HepG2 (cell line): ENCODE data around the gene CRIP1. TPM values are rescaled to one million over a fixed set of nuclear protein-coding genes. Genes with fewer than 3 reads are reported as not detected.
A peak's percentile ranks its signal among the peaks of the same experiment; 100 is the strongest.

Experiments
- ATAC-seq: fragments of 200-7000 bp; cut with Tn5 transposase; 3 replicates; pipeline ENCODE4 v1.9.1; 2020; ENCODE audit warnings: mild to moderate bottlenecking, moderate library complexity
- BruUV-seq: library from RNA; stranded (reverse); fragments of 400-500 nt; replicated peaks from 2 replicates; lab custom pipeline; 2021; lab: Mats Ljungman, UMichigan
- CTCF ChIA-PET: fragments of 300-600 bp; formaldehyde crosslinking; extraction: SDS; loops from one replicate; lab custom pipeline; 2021; ENCODE audit warnings: low total read pairs, inconsistent platforms, low intra/inter-chr PET ratio; lab: Yijun Ruan, JAX
- POLR2A ChIA-PET: fragments of 350-600 bp; sonication (Branson Sonifier 250); formaldehyde crosslinking; loops from one replicate; lab custom pipeline; 2020; ENCODE audit warnings: antibody characterized with exemption, inconsistent platforms; lab: Yijun Ruan, JAX
- DNase-seq: peaks from one replicate; pipeline ENCODE4 v3.0.0-alpha.2; 2015; ENCODE audit warnings: low spot score
- FAIRE-seq: peaks from 3 replicates; lab custom pipeline; 2011; peaks lifted over from hg19 to GRCh38; lab: Jason Lieb, UNC
- H2AFZ ChIP-seq: one replicate; pipeline ENCODE4 v1.6.1; 2011; ENCODE audit warnings: low read length, inconsistent platforms
- H3K27ac ChIP-seq: fragments of 300-600 bp; 3 replicates; pipeline ENCODE4 v1.8.0; 2011; ENCODE audit warnings: mixed run types, mild to moderate bottlenecking, mixed read lengths, low read length, inconsistent platforms; ENCODE audit not compliant: insufficient read depth; ENCODE audit errors: extremely low read length
- H3K27me3 ChIP-seq, 2 experiments: fragments of 200-600 bp in 1 of 2; 2 replicates in 1 of 2; 3 replicates in 1 of 2; pipeline versions ENCODE4 v1.6.0 to v1.8.0; 2011; ENCODE audit warnings: low read length in 2 of 2, mild to moderate bottlenecking in 2 of 2, moderate library complexity in 2 of 2, inconsistent platforms in 1 of 2; ENCODE audit not compliant: insufficient read depth in 2 of 2, control insufficient read depth in 1 of 2
- H3K36me3 ChIP-seq, 2 experiments: fragments of 200-600 bp in 1 of 2; replicated peaks in 1 of 2; 2 replicates in 1 of 2; 3 replicates in 1 of 2; pipeline versions ENCODE4 v1.5.1 to v1.8.0; 2011; ENCODE audit warnings: low read length in 2 of 2, inconsistent platforms in 1 of 2; ENCODE audit not compliant: insufficient read depth in 2 of 2, control insufficient read depth in 1 of 2
- H3K4me1 ChIP-seq: 2 replicates; pipeline ENCODE4 v1.5.1; 2012; ENCODE audit warnings: low read length, inconsistent platforms; ENCODE audit not compliant: insufficient read depth
- H3K4me2 ChIP-seq: 2 replicates; pipeline ENCODE4 v1.6.0; 2011; ENCODE audit warnings: low read depth, low read length, inconsistent platforms
- H3K4me3 ChIP-seq, 3 experiments: fragments of 200-600 bp in 1 of 3; sonication (generic), shearing (Covaris generic) in 1 of 3; replicated peaks in 1 of 3; 2 replicates each; pipeline ENCODE4 v1.5.1; 2011 to 2016; ENCODE audit warnings: low read length in 3 of 3, inconsistent platforms in 2 of 3, low read depth in 2 of 3, mild to moderate bottlenecking in 2 of 3, control low read depth in 1 of 3, mixed read lengths in 1 of 3; ENCODE audit not compliant: insufficient read depth in 1 of 3
- H3K79me2 ChIP-seq: one replicate; pipeline ENCODE4 v1.6.1; 2011; ENCODE audit warnings: low read length, inconsistent platforms; ENCODE audit not compliant: insufficient read depth
- H3K9ac ChIP-seq: 2 replicates; pipeline ENCODE4 v1.6.0; 2011; ENCODE audit warnings: mild to moderate bottlenecking, low read depth, low read length, inconsistent platforms; ENCODE audit not compliant: insufficient read depth
- H3K9me3 ChIP-seq: 2 replicates; pipeline ENCODE4 v1.5.1; 2012; ENCODE audit warnings: mild to moderate bottlenecking, low read length
- H4K20me1 ChIP-seq: 2 replicates; pipeline ENCODE4 v1.6.0; 2011; ENCODE audit warnings: inconsistent platforms, mild to moderate bottlenecking, low read length, moderate library complexity; ENCODE audit not compliant: insufficient read depth
- GLI4 ChIP-seq: sonication (generic); formaldehyde crosslinking; IDR thresholded peaks from 2 replicates; pipeline ENCODE4 v1.5.1; 2020; ENCODE audit warnings: missing genetic modification reagents, mild to moderate bottlenecking, moderate library complexity, borderline replicate concordance
- SIN3B ChIP-seq: fragments of 150-350 bp; IDR thresholded peaks from 2 replicates; pipeline ENCODE4 v1.6.1; 2014; ENCODE audit warnings: low read length
- ZNF383 ChIP-seq: sonication (generic); formaldehyde crosslinking; IDR thresholded peaks from 2 replicates; pipeline ENCODE4 v1.4.0; 2020; ENCODE audit warnings: missing genetic modification reagents, mild to moderate bottlenecking, borderline replicate concordance
- WGBS: methylation state at CpG from one replicate; pipeline ENCODE4 v1.1.6; 2017; ENCODE audit warnings: low lambda C conversion rate; 5-methylcytosine and 5-hydroxymethylcytosine counted together
- in situ Hi-C: cut with HindIII; loops from 2 replicates; pipeline ENCODE4 v1.10.0; 2017; ENCODE audit warnings: low pct_unique_long_range_greater_than_20kb; ENCODE audit not compliant: extremely low pct_ligation_motif_present
- intact Hi-C: fragments of 100-400 bp; cut with micrococcal nuclease; formaldehyde crosslinking; loops from one replicate; pipeline ENCODE4 v1.10.0; 2022; ENCODE audit not compliant: unreplicated experiment
- polyA plus RNA-seq, 8 experiments: library from polyadenylated mRNA; depleted of rRNA in 3 of 8; stranded (reverse) in 7 of 8; unstranded in 1 of 8; fragments of >200 nt; fragmentation: Illumina TruSeq in 4 of 8; extraction: Trizol in 4 of 8; gene quantifications; 2 replicates each; pipeline versions ENCODE4 v1.2.1 to v1.2.3, GENCODE V29; 2011 to 2016; ENCODE audit warnings: low read depth in 4 of 8, missing spikeins in 1 of 8, mixed read lengths in 1 of 8; ENCODE audit not compliant: insufficient read depth in 1 of 8
- total RNA-seq, 5 experiments: library from RNA; depleted of rRNA; stranded (reverse); fragments of >200 nt; fragmentation: Illumina TruSeq; extraction: Trizol; gene quantifications; 2 replicates each; pipeline ENCODE4 v1.2.3, GENCODE V29; 2016; ENCODE audit warnings: low read depth in 1 of 5
- TF ChIP-seq, protein P1 (sequence below): sonication (generic); formaldehyde crosslinking; IDR thresholded peaks from 2 replicates; pipeline ENCODE4 v1.5.1; 2020; ENCODE audit warnings: missing genetic modification reagents, mild to moderate bottlenecking, borderline replicate concordance

Gene CRIP1
- total and polyA plus RNA-seq, 2 of the 13 experiments (the other 11 are each of a cell fraction or from before 2014, with no cell fraction given), result 53.9 to 59.5 TPM

DNA sequence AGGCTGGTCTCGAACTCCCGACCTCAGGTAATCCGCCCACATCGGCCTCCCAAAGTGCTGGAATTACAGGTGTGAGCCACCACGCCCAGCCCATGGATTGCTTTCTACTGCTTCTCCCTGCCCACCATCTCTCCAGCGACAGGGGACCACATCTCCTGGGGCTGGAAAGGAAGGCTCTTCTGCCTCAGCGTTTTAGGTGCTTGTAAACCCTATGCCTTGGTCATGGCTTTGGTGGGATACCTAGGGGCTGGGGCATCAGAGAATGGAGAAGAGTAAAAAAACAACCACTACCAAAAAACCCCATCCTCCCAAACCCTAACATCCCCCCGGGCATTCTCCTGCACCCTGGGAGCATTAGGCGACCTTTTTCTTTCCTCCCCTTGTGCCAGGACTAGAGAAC is 38.6 kb downstream of the CRIP1 start:
- FAIRE-seq (no peak), DNase-seq (no peak)
- Histone ChIP-seq H3K27ac (no peak overlapping the region), H3K9ac (no peak overlapping the region), H3K36me3 (0 out of 5 replicates have a peak, but pooled peaks cover 0 to 6% of the 10 kb centered on the region in 2 experiments), H3K9me3 (no peaks in the 10 kb centered on the region), H3K4me1 (peaks cover 26% of the 10 kb centered on the region), H3K79me2 (no peaks in the 10 kb centered on the region)
- no TSS peak for BruUV-seq
- in situ Hi-C loops (loop anchor here (5.0 kb wide), 2 partner anchors 38 to 103 kb away; partner anchors contain the start of gene CRIP1), intact Hi-C loops (no loop called here)
- POLR2A ChIA-PET, result no interaction called here
- CTCF ChIA-PET, result interaction anchor here (4.1 kb wide), 1 partner anchor 44 kb away, joined by 15 read pairs; no protein-coding TSS in a partner anchor
- TF ChIP-seq SIN3B (no peak), GLI4 (no peak), ZNF383 (CRISPR knock-in tag) (no peak)
- TF ChIP-seq, protein P1, sequence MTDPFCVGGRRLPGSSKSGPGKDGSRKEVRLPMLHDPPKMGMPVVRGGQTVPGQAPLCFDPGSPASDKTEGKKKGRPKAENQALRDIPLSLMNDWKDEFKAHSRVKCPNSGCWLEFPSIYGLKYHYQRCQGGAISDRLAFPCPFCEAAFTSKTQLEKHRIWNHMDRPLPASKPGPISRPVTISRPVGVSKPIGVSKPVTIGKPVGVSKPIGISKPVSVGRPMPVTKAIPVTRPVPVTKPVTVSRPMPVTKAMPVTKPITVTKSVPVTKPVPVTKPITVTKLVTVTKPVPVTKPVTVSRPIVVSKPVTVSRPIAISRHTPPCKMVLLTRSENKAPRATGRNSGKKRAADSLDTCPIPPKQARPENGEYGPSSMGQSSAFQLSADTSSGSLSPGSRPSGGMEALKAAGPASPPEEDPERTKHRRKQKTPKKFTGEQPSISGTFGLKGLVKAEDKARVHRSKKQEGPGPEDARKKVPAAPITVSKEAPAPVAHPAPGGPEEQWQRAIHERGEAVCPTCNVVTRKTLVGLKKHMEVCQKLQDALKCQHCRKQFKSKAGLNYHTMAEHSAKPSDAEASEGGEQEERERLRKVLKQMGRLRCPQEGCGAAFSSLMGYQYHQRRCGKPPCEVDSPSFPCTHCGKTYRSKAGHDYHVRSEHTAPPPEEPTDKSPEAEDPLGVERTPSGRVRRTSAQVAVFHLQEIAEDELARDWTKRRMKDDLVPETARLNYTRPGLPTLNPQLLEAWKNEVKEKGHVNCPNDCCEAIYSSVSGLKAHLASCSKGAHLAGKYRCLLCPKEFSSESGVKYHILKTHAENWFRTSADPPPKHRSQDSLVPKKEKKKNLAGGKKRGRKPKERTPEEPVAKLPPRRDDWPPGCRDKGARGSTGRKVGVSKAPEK (CRISPR knock-in tag), result no peak
- TF ChIP-seq, all 625 proteins: peak for 0
- no peaks in the 10 kb centered on the region for H4K20me1 ChIP-seq
- H3K4me3 ChIP-seq, result no peak overlapping the region
- 65% methylated on average over 9 of the region's 9 CpGs for WGBS
- peaks cover 0 to 12% of the 10 kb centered on the region in 2 experiments; a peak in 1 of 5 replicates for H3K27me3 ChIP-seq
- H2AFZ ChIP-seq, result no peak overlapping the region
- ATAC-seq, result no peak
- H3K4me2 ChIP-seq, result peak overlapping the region; percentile 63; the same call in 1 of the 2 replicates
